TTC549 (cell line): ENCODE results near the gene VEPH1.
"Not testable (repeated sequence)": the region's sequence is repeated elsewhere in the genome, so short reads cannot be mapped to it uniquely, and the experiment has no call there.

ENCODE experiments used
- FAIRE-seq: peaks from 2 replicates; lab custom pipeline; 2012; peaks lifted over from hg19 to GRCh38; lab: Jason Lieb, UNC

VEPH1 gene

GRCh38 chr3:157336252-157337009 is 166.8 kb downstream of the VEPH1 start:
- FAIRE-seq, result no peak

DNA sequence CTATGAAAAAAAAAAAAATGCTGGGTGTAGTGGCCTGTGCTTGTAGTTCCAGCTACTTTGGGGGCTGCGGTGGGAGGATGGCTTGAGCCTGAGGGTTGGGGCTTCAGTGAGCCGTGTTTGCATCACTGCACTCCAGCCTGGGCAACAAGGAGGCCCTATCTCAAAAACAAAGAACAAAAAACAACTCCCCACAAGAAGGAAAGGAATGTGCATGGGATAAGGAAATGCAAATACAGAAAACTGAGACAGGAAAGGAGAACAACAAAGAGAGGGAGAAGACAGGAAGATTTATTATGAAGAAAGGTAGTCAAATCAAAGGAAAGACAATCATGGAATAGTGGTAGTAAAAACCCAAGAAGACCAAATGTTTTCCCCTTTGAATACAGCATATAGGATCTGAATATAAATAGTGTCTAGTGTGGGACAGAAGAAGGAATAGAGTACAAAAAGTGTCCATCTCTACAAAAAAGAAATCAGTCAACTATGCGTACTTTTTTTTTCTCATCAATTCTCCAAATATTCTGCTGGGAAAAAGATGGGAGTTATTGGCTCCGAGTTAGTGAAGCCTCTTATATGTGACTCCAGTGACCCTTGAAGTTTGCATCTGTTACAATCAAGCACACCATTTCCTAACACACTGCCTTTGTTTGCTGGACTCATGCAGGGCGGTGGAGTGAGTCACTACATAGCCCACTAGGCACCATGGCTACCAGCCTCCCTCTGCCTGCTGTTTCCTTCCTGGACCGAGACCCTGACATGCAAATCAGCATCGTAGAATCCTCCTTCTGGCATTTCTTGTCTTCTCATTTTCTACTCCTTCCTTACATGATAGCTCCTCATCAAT is 167.8 kb downstream of the VEPH1 start:
- no peak for FAIRE-seq

DNA sequence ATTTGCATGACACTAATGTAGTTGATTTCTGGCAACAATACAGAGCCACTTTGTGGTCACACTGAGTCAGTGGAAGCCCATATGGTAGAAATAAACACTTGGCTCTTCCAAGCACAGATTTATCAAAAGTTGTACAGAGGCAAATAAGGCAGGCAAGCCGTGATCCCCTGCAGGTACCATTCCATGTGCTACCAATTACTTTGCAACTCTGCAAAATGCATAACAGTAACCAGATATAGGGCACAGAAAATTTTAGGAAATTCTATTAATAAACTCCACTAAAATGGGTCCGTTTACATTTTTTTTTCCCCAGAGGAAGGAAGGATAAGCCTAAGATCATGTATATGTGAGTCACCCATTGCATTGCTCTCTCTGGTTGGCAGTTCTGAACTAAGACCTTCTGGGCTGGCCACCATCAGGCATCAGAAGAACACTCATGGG is 169.6 kb downstream of the VEPH1 start:
- no peak for FAIRE-seq

DNA sequence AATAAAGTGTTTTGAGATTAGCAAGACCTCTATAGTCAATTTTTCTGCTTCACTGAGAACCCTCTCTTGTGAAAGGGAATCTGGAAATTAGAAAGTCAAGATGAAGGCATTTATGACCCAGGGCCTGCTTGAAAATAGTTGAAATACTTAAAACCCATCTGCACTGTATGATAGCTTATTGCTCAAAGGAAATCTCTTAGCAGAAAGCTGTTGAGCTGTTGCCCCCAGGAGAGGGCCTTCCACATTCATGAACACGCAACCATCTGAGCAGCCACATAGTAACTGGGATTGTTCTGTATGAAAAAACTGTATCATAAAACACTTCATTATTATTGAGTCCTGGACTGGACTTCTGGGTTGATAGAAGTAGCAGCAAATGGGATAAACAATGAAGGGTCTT is 173.0 kb downstream of the VEPH1 start:
- FAIRE-seq, result no peak

GRCh38 chr3:157329551-157329950 is 173.7 kb downstream of the VEPH1 start:
- no peak for FAIRE-seq

DNA sequence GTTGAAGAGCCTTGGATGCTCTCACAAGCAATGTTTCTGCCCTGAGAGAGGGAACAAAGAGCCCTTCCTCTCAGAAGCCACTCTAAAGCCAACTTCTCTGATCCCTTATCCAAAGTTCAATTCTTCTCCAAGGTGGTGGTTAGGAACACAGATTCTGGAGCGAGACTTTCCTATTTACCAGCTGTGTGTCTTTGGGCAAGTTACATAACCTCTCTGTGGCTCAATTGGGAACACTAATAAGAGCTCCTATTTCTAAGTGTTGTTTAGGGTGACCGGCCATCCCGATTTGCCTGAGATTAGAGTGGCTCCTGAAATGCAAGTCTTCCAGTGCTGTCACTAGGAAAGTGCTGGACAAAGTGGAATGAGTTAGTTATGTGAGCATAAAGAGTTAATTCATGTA is 175.4 kb downstream of the VEPH1 start:
- no peak for FAIRE-seq

- FAIRE-seq, result no peak
Observed at GRCh38 chr3:157327018-157327417, 176.2 kb downstream of the VEPH1 start.

DNA sequence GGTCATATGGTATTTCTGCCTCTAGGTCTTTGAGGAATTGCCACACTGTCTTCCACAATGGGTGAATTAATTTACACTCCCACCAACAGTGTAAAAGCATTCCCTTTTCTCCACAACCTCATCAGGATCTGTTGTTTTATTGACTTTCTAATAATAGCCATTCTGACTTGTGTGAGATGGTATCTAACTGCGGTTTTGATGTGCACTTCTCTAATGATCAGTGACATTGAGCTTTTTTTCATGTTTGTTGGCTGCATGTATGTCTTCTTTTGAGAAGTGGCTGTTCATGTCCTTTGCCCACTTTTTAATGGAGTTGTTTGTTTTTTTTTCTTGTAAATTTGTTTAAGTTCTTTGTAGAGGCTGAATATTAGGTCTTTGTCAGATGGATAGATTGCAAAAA is 178.3 kb downstream of the VEPH1 start:
- FAIRE-seq, result not testable (repeated sequence)

GRCh38 chr3:157323360-157323759 is 179.9 kb downstream of the VEPH1 start:
- no peak for FAIRE-seq

DNA sequence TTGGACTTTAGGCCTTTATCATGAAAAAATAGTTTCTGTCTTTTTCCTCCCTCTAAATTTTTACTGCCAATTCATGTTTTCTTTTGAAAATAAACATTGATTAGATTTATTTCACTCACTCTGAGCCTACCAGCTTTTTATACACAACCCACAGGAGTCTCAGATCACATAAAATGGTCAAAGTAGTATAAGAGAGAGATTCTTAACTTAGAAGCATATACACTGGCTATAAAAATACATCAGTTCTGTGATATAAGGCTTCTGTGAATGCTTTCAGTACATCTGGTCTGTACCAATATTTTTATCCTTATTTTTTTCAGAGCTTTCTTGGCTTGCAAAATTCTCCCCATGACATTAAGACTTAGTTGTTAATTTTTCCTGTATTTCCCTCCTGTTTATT is 183.5 kb downstream of the VEPH1 start:
- no peak for FAIRE-seq

DNA sequence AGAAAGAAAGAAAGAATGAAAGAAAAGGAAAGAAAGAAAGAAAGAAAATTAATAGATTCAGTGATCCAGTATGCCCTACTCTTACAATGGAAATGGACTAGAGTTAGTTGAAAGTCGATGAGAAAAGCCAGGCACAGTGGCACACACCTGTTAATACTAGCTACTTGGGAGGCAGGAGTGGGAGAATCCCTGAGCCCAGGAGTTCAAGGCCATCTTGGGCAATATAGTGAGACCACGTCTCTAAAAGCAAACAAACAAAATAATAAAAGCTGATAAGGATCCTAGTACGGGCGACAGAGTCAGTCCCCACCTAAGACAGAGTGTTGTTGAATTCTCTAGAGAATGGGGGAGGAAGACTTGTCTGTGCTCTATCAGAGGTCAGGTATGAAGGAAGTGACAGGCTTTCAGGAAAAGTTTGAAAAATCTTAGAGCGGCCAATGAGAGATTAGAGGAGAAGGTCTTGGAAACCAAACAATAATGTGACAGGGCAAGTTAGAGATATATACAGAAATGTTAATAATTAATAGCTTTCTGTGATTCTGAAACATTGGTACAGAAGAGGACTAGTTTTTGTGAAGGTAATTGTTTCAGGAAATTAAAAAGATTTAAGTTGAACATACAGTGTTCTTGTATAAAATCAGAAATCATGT is 184.5 kb downstream of the VEPH1 start:
- no peak for FAIRE-seq

GRCh38 chr3:157317895-157318294 is 185.3 kb downstream of the VEPH1 start:
- FAIRE-seq, result no peak

GRCh38 chr3:157313186-157313585 is 190.0 kb downstream of the VEPH1 start:
- FAIRE-seq, result no peak

- FAIRE-seq, result no peak
Observed at GRCh38 chr3:157312376-157312745, 190.9 kb downstream of the VEPH1 start.

DNA sequence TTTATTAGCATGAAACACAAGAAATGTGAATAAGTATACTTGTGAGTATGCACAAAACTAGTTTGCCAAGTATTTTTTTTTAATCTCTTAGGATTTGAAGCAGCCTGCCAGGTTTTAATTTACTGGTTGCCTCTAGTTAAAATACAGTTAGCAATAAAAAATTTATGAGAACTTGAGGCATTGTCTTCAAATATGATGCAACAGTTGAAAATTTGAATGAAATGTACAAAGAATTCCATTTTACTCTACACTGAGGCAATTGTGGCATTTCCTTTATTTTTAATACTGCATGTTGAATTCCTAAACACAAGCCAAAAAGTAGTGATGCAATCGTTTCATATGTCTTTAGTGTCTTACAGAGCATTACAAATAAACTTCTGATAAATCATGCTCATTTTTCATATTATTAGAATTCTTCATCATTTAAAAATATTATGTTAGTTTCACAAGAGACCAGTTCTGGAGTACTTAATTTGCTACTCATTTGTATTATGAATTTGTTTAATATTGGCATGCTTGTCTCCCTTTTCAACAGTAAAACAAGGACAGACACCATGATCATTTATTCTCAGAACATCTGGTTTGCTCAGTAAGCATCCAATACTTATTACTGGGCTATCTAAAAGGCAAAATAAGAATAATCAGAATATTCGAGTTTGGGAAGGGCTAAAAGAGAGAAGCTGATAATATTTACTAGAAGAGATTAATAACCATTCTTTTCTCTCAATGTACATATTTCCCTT is 191.4 kb downstream of the VEPH1 start:
- no peak for FAIRE-seq

DNA sequence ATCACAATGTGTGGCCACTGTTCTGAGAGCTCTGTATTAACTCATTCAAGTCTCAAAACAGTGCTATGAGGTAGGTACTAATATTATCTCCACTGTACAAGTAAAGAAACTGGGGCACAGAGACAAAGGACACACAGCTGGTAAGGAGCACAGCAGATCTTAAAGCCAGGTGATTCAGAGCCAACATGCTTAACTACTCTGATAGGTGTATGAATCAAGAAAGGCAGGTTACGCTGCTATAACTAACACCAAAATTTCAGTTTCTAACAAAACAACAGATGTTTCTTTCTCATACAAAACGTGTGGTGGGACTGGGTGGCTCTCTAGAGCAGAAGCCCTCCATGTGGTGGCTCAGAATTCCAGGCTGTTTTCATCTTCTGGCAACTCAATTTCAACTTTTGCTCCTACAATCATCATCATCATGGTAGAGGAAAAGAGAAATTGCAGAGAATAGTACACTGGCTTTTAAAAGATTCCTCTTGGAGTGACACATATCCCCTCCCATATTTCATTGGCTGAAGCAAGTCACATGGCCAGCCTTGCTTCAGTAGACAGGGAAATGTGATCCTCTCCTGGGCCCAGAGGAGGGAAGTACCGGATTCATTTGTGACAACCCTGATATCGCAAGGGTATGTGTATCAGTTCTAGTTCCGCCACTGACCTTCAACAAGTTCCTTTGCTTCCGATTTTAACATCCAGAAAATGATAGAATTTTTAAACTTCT is 192.7 kb downstream of the VEPH1 start:
- no peak for FAIRE-seq

DNA sequence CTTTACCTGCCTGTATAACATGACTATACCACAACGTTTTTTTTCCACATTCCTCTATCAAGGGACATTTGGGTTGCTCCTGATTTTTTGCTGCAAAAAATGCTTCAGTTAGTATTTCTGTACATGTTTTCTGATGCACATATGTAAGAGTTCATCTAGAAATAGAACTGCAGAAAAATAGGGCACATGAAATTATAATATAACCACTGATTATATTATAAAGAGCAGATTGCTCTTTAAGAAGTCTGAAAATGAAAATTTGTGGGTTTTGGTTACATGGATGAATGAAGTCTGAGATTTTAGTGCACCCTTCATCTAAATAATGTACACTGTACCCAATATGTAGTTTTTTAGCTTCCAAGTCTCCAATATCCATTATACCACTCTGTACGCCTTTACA is 196.7 kb downstream of the VEPH1 start:
- no peak for FAIRE-seq

DNA sequence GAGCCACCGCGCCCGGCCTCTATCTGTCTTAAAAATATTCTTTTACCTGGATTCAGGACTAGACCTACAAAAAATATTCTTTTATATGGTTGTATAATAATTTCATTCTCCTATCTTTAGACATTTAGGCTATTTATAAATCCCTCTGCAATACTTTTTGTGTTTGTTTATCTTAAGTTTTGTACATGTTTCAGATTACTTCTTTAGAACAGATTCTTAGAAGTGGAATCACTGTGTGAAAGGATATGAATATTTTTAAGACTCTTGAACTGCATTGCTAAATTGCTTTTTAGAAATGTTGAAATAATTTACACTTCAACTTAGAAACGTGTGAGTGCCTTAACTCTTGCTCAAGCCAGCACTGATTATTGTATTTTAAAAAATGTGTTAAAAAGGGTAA is 197.8 kb downstream of the VEPH1 start:
- no peak for FAIRE-seq

GRCh38 chr3:157301755-157302154 is 201.5 kb downstream of the VEPH1 start:
- no peak for FAIRE-seq

- no peak for FAIRE-seq
Observed at GRCh38 chr3:157300981-157301663, 202.1 kb downstream of the VEPH1 start.

DNA sequence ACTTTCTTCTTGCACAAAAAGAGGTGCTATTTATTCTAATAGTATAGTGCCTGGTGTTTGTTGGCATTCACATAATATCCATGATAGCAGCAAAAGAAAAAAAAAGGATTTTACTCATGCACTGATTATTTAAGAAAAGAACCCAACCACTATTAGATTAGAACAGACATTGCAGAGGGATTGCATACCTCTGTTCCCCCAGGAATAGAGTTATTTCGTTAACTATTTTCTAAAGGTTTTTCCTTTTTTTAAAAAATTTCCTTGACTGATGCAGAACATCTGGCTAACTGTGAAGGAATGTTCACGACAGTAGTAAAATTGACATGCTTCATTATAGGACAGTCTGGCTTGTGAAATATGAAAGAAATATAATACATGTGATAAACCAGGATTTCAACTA is 203.1 kb downstream of the VEPH1 start:
- FAIRE-seq, result no peak
